ENCODE measurements around the gene HCN4. TPM values are rescaled to one million over a fixed set of nuclear protein-coding genes. Genes with fewer than 3 reads are reported as not detected.

HCN4 gene
- total RNA-seq, 2 donors from 2014 or later = 0.78 to 2.0 TPM

GRCh38 chr15:73391128-73391872 is 22.5 kb upstream of the HCN4 start:
- intact Hi-C loops (cut with DNase I) = no loop called here
- WGBS, 2 donors = 54% methylated on average over 7 of the region's 7 CpGs
- Histone ChIP-seq H3K27me3 (no peaks in the 10 kb centered on the region), H3K27ac (no peak overlapping the region), H3K4me3 (no peak overlapping the region), H3K36me3 (replicated peaks in 1 of 2; ENCODE audit: insufficient read depth in 1 of 2, low read depth in 2 of 2) (no peaks in the 10 kb centered on the region), H3K4me1 (peaks cover 17% of the 10 kb centered on the region), H3K9me3 (no peaks in the 10 kb centered on the region)
- ATAC-seq (no peak), DNase-seq (no peak)
- no peak for TF ChIP-seq POLR2A (IDR thresholded peaks at IDR 0.05)
- TF ChIP-seq CTCF (IDR thresholded peaks at IDR 0.05) = no peak

- Histone ChIP-seq H3K36me3 (replicated peaks in 1 of 2; ENCODE audit: insufficient read depth in 1 of 2, low read depth in 2 of 2) (no peaks in the 10 kb centered on the region), H3K9me3 (no peaks in the 10 kb centered on the region), H3K27ac (no peak overlapping the region), H3K27me3 (no peaks in the 10 kb centered on the region), H3K4me3 (no peak overlapping the region), H3K4me1 (peaks cover 17% of the 10 kb centered on the region)
- 80 to 83% methylated on average over 2 of the region's 2 CpGs for WGBS, 2 donors
- no peak for TF ChIP-seq POLR2A (IDR thresholded peaks at IDR 0.05)
- DNase-seq = no peak
- no peak for ATAC-seq
- intact Hi-C loops (cut with DNase I) = no loop called here
Observed at GRCh38 chr15:73389971-73390544, 21.3 kb upstream of the HCN4 start.

- DNase-seq = no peak
- intact Hi-C loops (cut with DNase I) = no loop called here
- no peak overlapping the region for H3K27ac ChIP-seq
- H3K9me3 ChIP-seq = no peaks in the 10 kb centered on the region
- WGBS, 2 donors = 29 to 62% methylated on average over 2 of the region's 2 CpGs
- no peaks in the 10 kb centered on the region for H3K27me3 ChIP-seq
- H3K36me3 ChIP-seq (replicated peaks in 1 of 2; ENCODE audit: insufficient read depth in 1 of 2, low read depth in 2 of 2) = no peaks in the 10 kb centered on the region
- no peak for ATAC-seq
- H3K4me1 ChIP-seq = peaks cover 17% of the 10 kb centered on the region
- no peak overlapping the region for H3K4me3 ChIP-seq
- TF ChIP-seq POLR2A (IDR thresholded peaks at IDR 0.05) (no peak), CTCF (IDR thresholded peaks at IDR 0.05) (no peak)
Observed at GRCh38 chr15:73389539-73389938, 20.8 kb upstream of the HCN4 start.

GRCh38 chr15:73388256-73388781 is 19.6 kb upstream of the HCN4 start:
- Histone ChIP-seq H3K9me3 (no peaks in the 10 kb centered on the region), H3K36me3 (replicated peaks in 1 of 2; ENCODE audit: insufficient read depth in 1 of 2, low read depth in 2 of 2) (no peaks in the 10 kb centered on the region), H3K4me3 (no peak overlapping the region), H3K4me1 (peaks cover 17% of the 10 kb centered on the region), H3K27ac (peak overlapping the region in 3 of 4 donors; percentile 46 to 75 (median 74)), H3K27me3 (no peaks in the 10 kb centered on the region)
- ATAC-seq (peak; percentile 85), DNase-seq (peak; percentile 27 to 46 (median 34))
- WGBS, 2 donors = 25 to 44% methylated on average over 4 to 7 of the region's 7 CpGs
- TF ChIP-seq CTCF (IDR thresholded peaks at IDR 0.05) = no peak
- TF ChIP-seq POLR2A (IDR thresholded peaks at IDR 0.05) = no peak
- intact Hi-C loops (cut with DNase I) = no loop called here

GRCh38 chr15:73387507-73388255 is 18.9 kb upstream of the HCN4 start:
- ATAC-seq = peak; percentile 10
- DNase-seq = no peak
- Histone ChIP-seq H3K4me3 (no peak overlapping the region), H3K36me3 (replicated peaks in 1 of 2; ENCODE audit: insufficient read depth in 1 of 2, low read depth in 2 of 2) (no peaks in the 10 kb centered on the region), H3K4me1 (peaks cover 17% of the 10 kb centered on the region), H3K27ac (peak overlapping the region in 3 of 4 donors; percentile 46 to 75 (median 74)), H3K27me3 (no peaks in the 10 kb centered on the region), H3K9me3 (no peaks in the 10 kb centered on the region)
- TF ChIP-seq CTCF (IDR thresholded peaks at IDR 0.05) (no peak), POLR2A (IDR thresholded peaks at IDR 0.05) (no peak)
- intact Hi-C loops (cut with DNase I) = no loop called here
- WGBS, 2 donors = 67 to 82% methylated on average over 8 to 12 of the region's 12 CpGs
